MV-4-11 (cell line): ENCODE data around the gene LMTK2.

Experiments
- DNase-seq: peaks from one replicate; lab custom pipeline; 2025; lab: John Stamatoyannopoulos, UW

The LMTK2 gene

DNA sequence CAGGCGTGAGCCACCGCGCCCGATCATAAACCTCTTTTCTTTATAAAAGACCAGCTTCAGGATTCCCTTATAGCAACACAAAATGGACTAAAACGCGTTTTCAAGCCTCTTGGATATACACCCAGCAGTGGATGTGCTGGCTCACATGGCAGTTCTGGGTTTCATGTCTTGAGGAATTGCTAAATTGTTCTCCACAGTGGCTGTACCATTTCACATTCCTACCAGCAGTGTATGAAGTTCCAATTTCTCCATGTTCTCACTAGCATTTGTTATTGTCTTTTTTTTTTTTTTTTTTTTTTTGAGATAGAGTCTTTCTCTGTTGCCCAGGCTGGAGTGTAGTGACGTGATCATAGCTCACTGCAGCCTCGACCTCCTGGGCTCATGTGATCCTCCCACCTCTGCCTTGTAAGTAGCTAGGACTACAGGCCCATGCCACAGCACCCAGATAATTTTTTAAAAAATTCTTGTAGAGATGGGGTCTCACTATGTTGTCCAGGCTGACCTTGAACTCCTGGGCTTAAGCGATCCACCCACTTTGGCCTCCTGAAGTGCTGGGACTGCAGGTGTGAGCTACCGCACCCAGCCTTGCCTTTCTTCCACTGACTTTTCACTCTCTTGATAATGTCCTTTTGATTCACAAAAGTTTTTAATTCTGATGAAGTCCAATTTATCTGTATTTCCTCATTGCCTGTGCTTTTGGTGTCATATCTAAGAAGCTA lies 127.9 kb downstream of the LMTK2 start:
- no peak for DNase-seq

GRCh38 chr7:98235901-98236300 lies 129.2 kb downstream of the LMTK2 start:
- no peak for DNase-seq

DNA sequence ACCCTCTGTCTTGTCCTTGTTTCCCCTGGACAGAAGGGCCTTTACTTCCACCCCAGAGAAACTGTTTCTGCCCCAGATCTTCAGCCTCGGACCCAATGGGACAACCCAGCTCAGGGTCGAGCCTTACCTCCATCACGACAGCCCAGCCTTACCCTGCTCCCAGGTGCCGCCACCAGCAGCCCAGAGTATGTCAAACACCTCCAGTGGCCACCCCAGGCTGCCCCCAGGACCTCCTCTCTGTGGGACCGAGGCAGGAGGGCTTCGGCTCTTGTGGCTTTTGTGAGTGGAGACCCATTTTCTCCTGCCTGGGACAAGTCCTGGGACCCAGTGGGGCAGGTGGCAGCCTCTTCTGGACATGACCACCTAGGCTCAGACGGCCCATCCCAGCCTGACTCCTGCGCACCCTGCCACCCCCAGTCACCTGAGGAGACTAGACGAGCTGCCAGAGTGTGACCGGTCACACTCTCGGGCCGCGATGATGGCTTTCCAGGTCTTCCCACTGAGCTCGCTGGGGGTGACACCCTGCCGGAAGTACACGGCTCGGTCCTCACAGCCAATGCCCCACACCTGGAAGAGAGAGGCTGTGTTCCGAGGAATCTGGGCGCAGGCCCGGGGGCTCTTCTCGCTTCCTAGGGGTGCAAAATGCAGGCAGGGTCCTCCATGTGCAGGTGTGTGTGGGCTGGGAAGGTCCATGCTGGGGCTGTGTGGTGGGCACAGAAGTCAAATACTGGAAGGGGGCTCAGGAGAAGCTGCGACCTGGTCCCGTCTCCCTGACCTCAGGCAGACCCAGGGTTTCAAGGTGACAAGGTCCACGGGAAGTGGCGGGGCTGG lies 129.9 kb downstream of the LMTK2 start:
- DNase-seq, result no peak

- no peak for DNase-seq
Measured at GRCh38 chr7:98238076-98238475, 131.4 kb downstream of the LMTK2 start.

DNA sequence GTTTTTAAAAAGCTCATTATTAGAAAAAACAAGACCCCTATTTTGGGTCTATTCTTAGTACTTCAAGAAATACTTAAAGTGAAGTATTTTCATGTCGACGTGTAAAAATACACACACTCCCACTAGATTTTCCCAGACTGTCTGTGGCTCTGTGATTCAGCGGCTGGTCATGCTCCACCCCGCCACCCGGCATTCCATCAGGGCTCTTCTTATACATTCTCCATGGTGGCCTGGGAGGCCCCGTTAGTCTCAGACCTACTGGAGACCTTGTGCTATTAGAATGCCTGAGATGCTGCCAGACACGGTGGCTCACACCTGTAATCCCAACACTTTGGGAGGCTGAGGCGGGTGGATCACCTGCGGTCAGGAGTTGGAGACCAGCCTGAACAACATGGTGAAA lies 132.3 kb downstream of the LMTK2 start:
- DNase-seq, result no peak

DNA sequence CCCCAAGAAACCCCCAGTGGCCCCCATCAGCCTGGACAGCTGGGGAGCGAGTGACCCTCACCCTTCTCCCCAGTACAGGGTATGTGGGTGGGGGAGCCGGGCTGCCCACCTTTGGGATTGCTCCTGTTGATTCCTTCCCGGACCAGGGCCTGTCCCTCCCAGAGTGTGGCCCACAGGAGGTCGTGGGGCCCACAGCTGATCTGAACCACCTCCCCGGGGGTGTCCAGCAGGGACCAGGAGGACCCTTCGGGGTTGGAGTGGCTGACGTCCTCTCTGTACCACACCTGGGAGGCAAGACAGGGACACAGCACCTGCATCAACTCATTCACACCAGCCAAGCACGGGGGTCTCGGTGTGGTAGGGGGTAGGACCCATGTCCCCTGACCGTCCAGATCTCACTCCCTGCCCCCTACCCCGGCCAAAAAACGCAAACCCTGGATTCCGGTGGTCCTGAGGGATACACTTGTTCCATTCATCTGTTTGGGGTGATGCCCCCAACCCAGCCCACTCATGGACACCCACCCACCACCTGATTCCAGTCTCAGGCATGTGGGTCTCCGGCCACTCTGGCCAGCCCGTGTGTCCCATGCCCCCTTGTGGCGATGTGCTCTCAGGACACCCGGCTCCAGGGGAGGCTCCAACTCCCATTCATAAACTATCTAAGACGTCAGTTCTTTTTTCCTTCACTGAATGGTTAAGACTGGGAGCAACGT lies 134.5 kb downstream of the LMTK2 start:
- peak; percentile 2 for DNase-seq

- DNase-seq, result no peak
Measured at GRCh38 chr7:98241674-98242241, 135.1 kb downstream of the LMTK2 start.

DNA sequence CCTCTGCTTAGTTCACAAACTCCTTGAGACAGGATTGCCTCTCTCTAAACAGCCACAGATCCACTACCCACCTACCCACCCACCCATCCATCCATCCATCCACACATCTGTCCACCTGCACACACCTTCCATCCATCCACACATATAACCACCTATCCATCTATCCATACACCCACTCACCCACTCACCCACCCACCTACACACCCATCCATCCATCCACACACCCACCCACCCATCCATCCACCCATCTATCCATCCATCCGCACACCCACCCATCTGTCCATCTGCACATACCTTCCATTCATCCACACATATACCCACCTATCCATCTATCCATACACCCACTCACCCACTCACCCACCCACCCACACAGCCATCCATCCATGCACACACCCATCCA lies 135.7 kb downstream of the LMTK2 start:
- no peak for DNase-seq

- DNase-seq, result no peak
Measured at GRCh38 chr7:98242934-98243333, 136.3 kb downstream of the LMTK2 start.

GRCh38 chr7:98244871-98245270 lies 138.2 kb downstream of the LMTK2 start:
- DNase-seq, result no peak

- no peak for DNase-seq
Measured at GRCh38 chr7:98248156-98248555, 141.5 kb downstream of the LMTK2 start.

DNA sequence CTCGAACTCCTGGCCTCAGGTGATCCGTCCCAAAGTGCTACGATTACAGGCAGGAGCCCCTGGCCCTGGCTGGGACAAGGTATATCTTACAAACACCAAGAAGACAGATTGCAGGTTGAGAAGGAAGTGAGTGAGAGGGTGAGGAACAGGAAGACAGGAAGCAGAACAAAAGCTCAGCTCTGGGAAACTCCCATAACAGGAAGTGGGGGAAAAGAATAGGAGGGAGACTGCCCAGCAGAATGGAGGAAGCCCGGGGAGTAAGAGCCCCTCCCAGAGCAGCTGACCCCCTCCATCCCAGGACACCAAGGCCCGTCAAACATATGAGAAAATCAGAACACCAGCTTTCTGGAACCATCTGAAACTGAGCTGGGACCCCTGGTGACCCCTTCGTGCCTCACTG lies 142.4 kb downstream of the LMTK2 start:
- DNase-seq, result peak; percentile 55

DNA sequence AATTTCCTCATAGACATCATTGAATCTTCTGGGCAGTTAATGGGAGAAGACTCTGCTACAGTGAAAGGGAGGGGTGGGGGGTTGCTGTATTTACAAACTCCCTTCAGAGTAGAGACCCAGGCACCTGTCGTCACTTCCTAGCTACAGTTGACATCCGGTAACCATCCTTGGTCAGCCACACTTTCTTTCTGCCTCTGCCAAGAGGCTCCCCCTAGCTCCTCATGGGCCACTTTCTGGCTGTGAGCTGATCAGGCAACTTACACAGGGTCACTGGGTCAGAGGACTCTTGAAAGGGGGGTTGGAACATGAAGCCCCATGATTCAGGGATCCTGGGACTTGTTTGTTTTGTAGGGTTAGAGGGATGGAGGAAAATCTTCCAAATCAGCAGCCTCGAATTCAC lies 144.1 kb downstream of the LMTK2 start:
- DNase-seq, result no peak

- no peak for DNase-seq
Measured at GRCh38 chr7:98251231-98251600, 144.6 kb downstream of the LMTK2 start.

GRCh38 chr7:98251601-98252424 lies 145.2 kb downstream of the LMTK2 start, which contains the start of gene TECPR1:
TECPR1 (minus strand) TSS chr7:98252232; CDS start chr7:98246146, 6,086 bp downstream.
- DNase-seq, result peak; percentile 81

GRCh38 chr7:98252425-98253054 lies 145.9 kb downstream of the LMTK2 start:
- no peak for DNase-seq

- DNase-seq, result no peak
Measured at GRCh38 chr7:98254516-98254915, 147.9 kb downstream of the LMTK2 start.

- peak; percentile 80 for DNase-seq
Measured at GRCh38 chr7:98254951-98255610, 148.4 kb downstream of the LMTK2 start.

GRCh38 chr7:98256431-98256830 lies 149.8 kb downstream of the LMTK2 start:
- no peak for DNase-seq

DNA sequence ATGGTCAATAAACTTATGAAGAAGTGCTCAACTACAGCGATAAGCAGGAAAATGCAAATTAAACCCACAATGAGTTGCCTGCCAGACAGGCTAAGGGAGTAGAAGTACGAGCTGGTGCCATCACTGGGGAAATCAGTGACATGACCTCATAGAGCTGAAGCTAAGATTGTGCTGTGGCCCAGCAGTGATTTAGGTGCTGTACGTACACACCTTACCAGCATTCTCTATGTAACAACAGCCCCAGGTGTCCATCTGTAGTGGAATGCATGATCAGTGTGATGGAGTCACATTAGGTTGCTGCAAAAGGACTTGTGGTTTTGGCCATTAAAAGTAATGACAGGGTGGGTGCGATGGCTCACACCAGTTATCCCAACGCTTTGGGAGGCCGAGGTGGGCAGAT lies 151.0 kb downstream of the LMTK2 start:
- no peak for DNase-seq
